Measurements from ENCODE around the gene TBC1D22A.

GRCh38 chr22:46828323-46828900 is 66.0 kb downstream of the TBC1D22A start:
- TF ChIP-seq, protein P1, sequence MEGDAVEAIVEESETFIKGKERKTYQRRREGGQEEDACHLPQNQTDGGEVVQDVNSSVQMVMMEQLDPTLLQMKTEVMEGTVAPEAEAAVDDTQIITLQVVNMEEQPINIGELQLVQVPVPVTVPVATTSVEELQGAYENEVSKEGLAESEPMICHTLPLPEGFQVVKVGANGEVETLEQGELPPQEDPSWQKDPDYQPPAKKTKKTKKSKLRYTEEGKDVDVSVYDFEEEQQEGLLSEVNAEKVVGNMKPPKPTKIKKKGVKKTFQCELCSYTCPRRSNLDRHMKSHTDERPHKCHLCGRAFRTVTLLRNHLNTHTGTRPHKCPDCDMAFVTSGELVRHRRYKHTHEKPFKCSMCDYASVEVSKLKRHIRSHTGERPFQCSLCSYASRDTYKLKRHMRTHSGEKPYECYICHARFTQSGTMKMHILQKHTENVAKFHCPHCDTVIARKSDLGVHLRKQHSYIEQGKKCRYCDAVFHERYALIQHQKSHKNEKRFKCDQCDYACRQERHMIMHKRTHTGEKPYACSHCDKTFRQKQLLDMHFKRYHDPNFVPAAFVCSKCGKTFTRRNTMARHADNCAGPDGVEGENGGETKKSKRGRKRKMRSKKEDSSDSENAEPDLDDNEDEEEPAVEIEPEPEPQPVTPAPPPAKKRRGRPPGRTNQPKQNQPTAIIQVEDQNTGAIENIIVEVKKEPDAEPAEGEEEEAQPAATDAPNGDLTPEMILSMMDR (IDR thresholded peaks at IDR 0.05): no peak
- no peak for TF ChIP-seq EZH2 (IDR thresholded peaks at IDR 0.05)

Data from neural progenitor cell (in vitro differentiated cells).